HCT116 (cell line): ENCODE data around the gene TMEM132C. TPM values are rescaled to one million over a fixed set of nuclear protein-coding genes. Genes with fewer than 3 reads are reported as not detected.
A peak's percentile ranks its signal among the peaks of the same experiment; 100 is the strongest.

Experiments used
- ATAC-seq: fragments of 200-7000 bp; cut with Tn5 transposase; 2 replicates; pipeline ENCODE4 v1.9.1; 2020; ENCODE audit warnings: mild to moderate bottlenecking, moderate library complexity
- BruUV-seq: library from RNA; stranded (reverse); fragments of 400-500 nt; replicated peaks from 2 replicates; lab custom pipeline; 2021; lab: Mats Ljungman, UMichigan
- CTCF ChIA-PET: fragments of 300-600 bp; sonication (Branson Sonifier 250); formaldehyde crosslinking; loops from one replicate; lab custom pipeline; 2021; ENCODE audit warnings: antibody characterized with exemption; lab: Charles Lee
- POLR2A ChIA-PET: fragments of 300-600, 350-600 bp; sonication (Branson Sonifier 250); formaldehyde crosslinking; loops from one replicate; lab custom pipeline; 2021; ENCODE audit warnings: antibody characterized with exemption; lab: Charles Lee
- RAD21 ChIA-PET, 2 experiments: fragments of 300-600 bp; sonication (Branson Sonifier 250); formaldehyde crosslinking; loops; one replicate each; lab custom pipeline; 2023; ENCODE audit warnings: low total read pairs in 2 of 2; ENCODE audit not compliant: uncharacterized antibody in 2 of 2, unreplicated experiment in 2 of 2, low non-redundant PET in 1 of 2; lab: Charles Lee
- DNase-seq: peaks from one replicate; pipeline ENCODE4 v3.0.0-alpha.2; 2010; ENCODE audit warnings: low read depth, low spot score
- H2AFZ ChIP-seq: fragments of 200-600 bp; shearing (Covaris generic), sonication (generic); 2 replicates; pipeline ENCODE4 v1.6.1; 2017; ENCODE audit warnings: low read depth, mixed run types, mixed read lengths, antibody characterized with exemption, low read length; ENCODE audit not compliant: poor library complexity, severe bottlenecking
- H3K27ac ChIP-seq: 2 replicates; pipeline ENCODE4 v1.5.1; 2012; ENCODE audit warnings: low read depth, low read length
- H3K27me3 ChIP-seq: fragments of 200-600 bp; sonication (generic); 2 replicates; pipeline ENCODE4 v1.6.1; 2016; ENCODE audit warnings: mixed run types, low read length, mixed read lengths; ENCODE audit not compliant: insufficient read depth
- H3K36me3 ChIP-seq, 2 experiments: fragments of 200-500 bp in 1 of 2; fragments of 200-600 bp in 1 of 2; sonication (Bioruptor generic) in 1 of 2; sonication (generic) in 1 of 2; 2 replicates each; pipeline versions ENCODE4 v1.5.1 to v1.6.1; 2014 to 2016; ENCODE audit warnings: low read length in 2 of 2, inconsistent platforms in 1 of 2, mixed read lengths in 1 of 2, mixed run types in 1 of 2; ENCODE audit not compliant: insufficient read depth in 2 of 2, control insufficient read depth in 1 of 2
- H3K4me1 ChIP-seq, 2 experiments: fragments of 200-600 bp in 1 of 2; sonication (generic) in 1 of 2; 2 replicates each; pipeline versions ENCODE4 v1.5.1 to v1.6.1; 2012 to 2017; ENCODE audit warnings: low read length in 2 of 2, inconsistent platforms in 1 of 2, mild to moderate bottlenecking in 1 of 2, mixed read lengths in 1 of 2, mixed run types in 1 of 2, moderate library complexity in 1 of 2; ENCODE audit not compliant: insufficient read depth in 2 of 2, control insufficient read depth in 1 of 2
- H3K4me2 ChIP-seq: fragments of 200-600 bp; sonication (generic); 2 replicates; pipeline ENCODE4 v1.6.1; 2017; ENCODE audit warnings: mixed run types, low read length, mixed read lengths
- H3K4me3 ChIP-seq, 2 experiments: fragments of 200-600 bp in 1 of 2; sonication (generic) in 1 of 2; replicated peaks in 1 of 2; 2 replicates each; pipeline ENCODE4 v1.5.1; 2011 to 2016; ENCODE audit warnings: low read length in 2 of 2, control low read depth in 1 of 2, low read depth in 1 of 2, mild to moderate bottlenecking in 1 of 2, mixed read lengths in 1 of 2, mixed run types in 1 of 2
- H3K79me2 ChIP-seq: fragments of 200-600 bp; sonication (generic); 2 replicates; pipeline ENCODE4 v1.6.1; 2017; ENCODE audit warnings: mild to moderate bottlenecking, mixed run types, low read length, moderate library complexity, mixed read lengths; ENCODE audit not compliant: insufficient read depth
- H3K9ac ChIP-seq: fragments of 200-600 bp; sonication (generic); 2 replicates; pipeline ENCODE4 v1.6.1; 2016; ENCODE audit warnings: low read length, mixed read lengths
- H3K9me2 ChIP-seq: fragments of 200-600 bp; sonication (generic), shearing (Covaris generic); 2 replicates; pipeline ENCODE4 v1.6.1; 2017; ENCODE audit warnings: mixed run types, mild to moderate bottlenecking, moderate library complexity; ENCODE audit not compliant: insufficient read depth
- H3K9me3 ChIP-seq, 2 experiments: fragments of 200-500 bp in 1 of 2; fragments of 200-600 bp in 1 of 2; sonication (Bioruptor generic) in 1 of 2; sonication (generic) in 1 of 2; 2 replicates each; pipeline ENCODE4 v1.6.1; 2014 to 2017; ENCODE audit warnings: low read length in 2 of 2, mixed read lengths in 2 of 2, inconsistent platforms in 1 of 2, low read depth in 1 of 2, mild to moderate bottlenecking in 1 of 2, mixed run types in 1 of 2, moderate library complexity in 1 of 2; ENCODE audit not compliant: control insufficient read depth in 1 of 2, insufficient read depth in 1 of 2
- H4K20me1 ChIP-seq: fragments of 200-600 bp; sonication (generic), shearing (Covaris generic); 2 replicates; pipeline ENCODE4 v1.6.1; 2017; ENCODE audit warnings: mixed run types, mild to moderate bottlenecking, moderate library complexity; ENCODE audit not compliant: insufficient read depth
- ATF3 ChIP-seq: IDR thresholded peaks from 2 replicates; pipeline ENCODE4 v1.6.1; 2012
- CEBPB ChIP-seq: IDR thresholded peaks from 2 replicates; pipeline ENCODE4 v1.6.1; 2012; ENCODE audit warnings: low read depth
- CTCF ChIP-seq, 3 experiments: fragments of 200-600 bp in 1 of 3; sonication (generic) in 1 of 3; IDR thresholded peaks in 2 of 3; conservative IDR thresholded peaks in 1 of 3; 2 replicates each; pipeline ENCODE4 v1.5.1; 2012 to 2017; ENCODE audit warnings: low read depth in 2 of 3, low read length in 2 of 3, antibody characterized with exemption in 1 of 3, borderline replicate concordance in 1 of 3, control low read depth in 1 of 3, mild to moderate bottlenecking in 1 of 3, mixed read lengths in 1 of 3, mixed run types in 1 of 3, moderate library complexity in 1 of 3; ENCODE audit not compliant: insufficient read depth in 1 of 3
- EZH2 ChIP-seq: fragments of 200-600 bp; sonication (generic); IDR thresholded peaks from 2 replicates; pipeline ENCODE4 v1.6.1; 2017; ENCODE audit warnings: antibody characterized with exemption, mixed run types
- EZH2phosphoT487 ChIP-seq: fragments of 200-600 bp; IDR thresholded peaks from 2 replicates; pipeline ENCODE4 v1.6.1; 2018; ENCODE audit warnings: antibody characterized with exemption, borderline replicate concordance
- FOSL1 ChIP-seq: IDR thresholded peaks from 2 replicates; pipeline ENCODE4 v1.6.1; 2012; ENCODE audit warnings: low read depth
- JUND ChIP-seq: IDR thresholded peaks from 2 replicates; pipeline ENCODE4 v1.6.1; 2012
- SP1 ChIP-seq: IDR thresholded peaks from 2 replicates; pipeline ENCODE4 v1.6.1; 2012; ENCODE audit warnings: low read depth
- YY1 ChIP-seq: IDR thresholded peaks from 2 replicates; pipeline ENCODE4 v1.6.1; 2011; ENCODE audit warnings: low read length, low read depth, moderate library complexity, mild to moderate bottlenecking; ENCODE audit not compliant: insufficient replicate concordance; ENCODE audit errors: extremely low read depth
- ZBTB33 ChIP-seq: IDR thresholded peaks from 2 replicates; pipeline ENCODE4 v1.6.1; 2011; ENCODE audit warnings: mild to moderate bottlenecking, low read length, moderate library complexity; ENCODE audit not compliant: insufficient replicate concordance; ENCODE audit errors: extremely low read depth
- ZNF274 ChIP-seq: fragments of 200-500 bp; sonication (Bioruptor generic); IDR thresholded peaks from 2 replicates; pipeline ENCODE4 v1.6.1; 2014; ENCODE audit warnings: mild to moderate bottlenecking, low read depth, low read length, inconsistent platforms
- intact Hi-C: fragments of 100-400 bp; cut with micrococcal nuclease; formaldehyde crosslinking; loops from 2 replicates; pipeline ENCODE4 v1.10.0; 2022
- total RNA-seq: library from RNA; stranded (reverse); gene quantifications from one replicate; pipeline ENCODE4 v1.2.1, GENCODE V29; 2021; ENCODE audit not compliant: unreplicated experiment

TMEM132C gene
- total RNA-seq, 1 experiment from 2014 or later = not detected

- Histone ChIP-seq H3K36me3 (no peaks in the 10 kb centered on the region), H3K9me2 (no peaks in the 10 kb centered on the region)
- CTCF ChIA-PET = no interaction called here
- no peak for TF ChIP-seq EZH2
- no peak for TF ChIP-seq ZNF274
- no peak for TF ChIP-seq YY1
- TF ChIP-seq EZH2phosphoT487 = no peak
- TF ChIP-seq ATF3 = no peak
- TF ChIP-seq ZBTB33 = no peak
- no peak for TF ChIP-seq JUND
- TF ChIP-seq FOSL1 = no peak
- TF ChIP-seq SP1 = no peak
- TF ChIP-seq, all 23 proteins: peak for 0
- no TSS peak for BruUV-seq
- Histone ChIP-seq H2AFZ (no peak overlapping the region), H3K4me3 (no peak overlapping the region), H3K27me3 (no peaks in the 10 kb centered on the region), H3K79me2 (no peaks in the 10 kb centered on the region), H3K9me3 (peaks cover 0 to 4% of the 10 kb centered on the region in 2 experiments; a peak in 1 of 4 replicates), H3K4me1 (no peaks in the 10 kb centered on the region), H3K4me2 (no peak overlapping the region), H3K9ac (no peak overlapping the region), H3K27ac (no peak overlapping the region), H4K20me1 (no peaks in the 10 kb centered on the region)
- POLR2A ChIA-PET = no interaction called here
- no peak for ATAC-seq
- no peak for DNase-seq
- intact Hi-C loops = no loop called here
- RAD21 ChIA-PET = no interaction called here
Measured at GRCh38 chr12:128705140-128705539, 438.2 kb downstream of the TMEM132C start.

- H3K27me3 ChIP-seq = no peaks in the 10 kb centered on the region
- no peak for ATAC-seq
- H3K9me2 ChIP-seq = no peaks in the 10 kb centered on the region
- no peaks in the 10 kb centered on the region for H4K20me1 ChIP-seq
- H2AFZ ChIP-seq = no peak overlapping the region
- H3K4me3 ChIP-seq = no peak overlapping the region
- H3K4me2 ChIP-seq = no peak overlapping the region
- no peak overlapping the region for H3K9ac ChIP-seq
- no peak for TF ChIP-seq CEBPB
- TF ChIP-seq CTCF (IDR thresholded peaks at IDR 0.05 in 2 of 3, conservative IDR thresholded peaks at IDR 0.05 in 1 of 3; ENCODE audit: borderline replicate concordance in 1 of 3, insufficient read depth in 1 of 3, low read depth in 2 of 3, low read length in 2 of 3) = peak in 1 of 3 experiments; percentile 28; a peak in 1 of 6 replicates
- TF ChIP-seq, all 23 proteins: peak for 1
- H3K9me3 ChIP-seq = peaks cover 0 to 2% of the 10 kb centered on the region in 2 experiments; a peak in 1 of 4 replicates
- H3K4me1 ChIP-seq = no peaks in the 10 kb centered on the region
- H3K36me3 ChIP-seq = no peaks in the 10 kb centered on the region
- H3K27ac ChIP-seq = no peak overlapping the region
- ChIA-PET POLR2A (no interaction called here), CTCF (no interaction called here), RAD21 (no interaction called here)
- no peak for DNase-seq
- intact Hi-C loops = no loop called here
- H3K79me2 ChIP-seq = no peaks in the 10 kb centered on the region
- BruUV-seq = no TSS peak
Measured at GRCh38 chr12:128707488-128707887, 440.5 kb downstream of the TMEM132C start.
